ENCODE measurements around the gene TAPT1.

DNA sequence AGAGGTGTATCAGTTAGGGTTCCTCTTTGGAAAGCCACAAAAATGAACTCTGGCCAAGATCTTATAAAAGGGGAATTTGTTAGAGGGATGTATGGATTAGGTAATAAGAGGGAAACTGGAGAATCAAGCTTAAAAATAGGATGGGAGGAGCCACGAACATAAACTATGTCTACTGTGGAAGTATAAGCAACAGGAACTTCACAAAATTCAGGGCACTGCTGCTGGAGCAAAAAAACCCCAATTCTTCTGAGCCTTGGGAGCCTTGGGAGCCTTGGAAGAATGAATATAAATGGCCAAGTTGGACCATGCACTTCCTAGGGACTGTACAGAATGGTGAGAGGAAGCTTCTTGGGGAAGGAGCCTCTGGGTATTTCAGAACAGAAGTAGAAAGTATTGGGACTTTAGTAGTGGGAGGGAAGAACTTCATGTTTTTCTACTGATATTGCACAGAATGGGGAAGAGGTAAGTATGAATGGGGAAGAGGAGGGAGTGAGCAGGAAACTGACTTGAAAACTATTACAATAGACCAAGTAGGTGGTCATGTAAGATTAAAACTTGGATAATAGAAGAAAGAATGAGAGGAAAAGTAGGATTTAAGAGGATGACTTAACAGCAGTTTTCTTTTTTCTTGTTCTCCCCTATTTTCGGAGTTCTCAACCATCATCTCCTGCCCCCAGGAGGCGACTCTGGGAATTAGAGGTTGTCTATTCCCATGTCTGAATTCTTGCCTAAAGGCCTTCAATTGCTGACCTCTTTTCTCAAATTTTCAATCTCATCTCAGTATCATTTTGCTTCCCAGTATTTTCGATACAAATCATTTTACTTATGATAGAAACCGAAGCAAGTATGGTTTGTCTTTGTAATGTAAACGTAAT is 44.4 kb upstream of the TAPT1 start:
- TF ChIP-seq, protein P1, sequence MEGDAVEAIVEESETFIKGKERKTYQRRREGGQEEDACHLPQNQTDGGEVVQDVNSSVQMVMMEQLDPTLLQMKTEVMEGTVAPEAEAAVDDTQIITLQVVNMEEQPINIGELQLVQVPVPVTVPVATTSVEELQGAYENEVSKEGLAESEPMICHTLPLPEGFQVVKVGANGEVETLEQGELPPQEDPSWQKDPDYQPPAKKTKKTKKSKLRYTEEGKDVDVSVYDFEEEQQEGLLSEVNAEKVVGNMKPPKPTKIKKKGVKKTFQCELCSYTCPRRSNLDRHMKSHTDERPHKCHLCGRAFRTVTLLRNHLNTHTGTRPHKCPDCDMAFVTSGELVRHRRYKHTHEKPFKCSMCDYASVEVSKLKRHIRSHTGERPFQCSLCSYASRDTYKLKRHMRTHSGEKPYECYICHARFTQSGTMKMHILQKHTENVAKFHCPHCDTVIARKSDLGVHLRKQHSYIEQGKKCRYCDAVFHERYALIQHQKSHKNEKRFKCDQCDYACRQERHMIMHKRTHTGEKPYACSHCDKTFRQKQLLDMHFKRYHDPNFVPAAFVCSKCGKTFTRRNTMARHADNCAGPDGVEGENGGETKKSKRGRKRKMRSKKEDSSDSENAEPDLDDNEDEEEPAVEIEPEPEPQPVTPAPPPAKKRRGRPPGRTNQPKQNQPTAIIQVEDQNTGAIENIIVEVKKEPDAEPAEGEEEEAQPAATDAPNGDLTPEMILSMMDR (IDR thresholded peaks at IDR 0.05; ENCODE audit: low read length), result no peak
- no peak for TF ChIP-seq EZH2 (IDR thresholded peaks at IDR 0.05; ENCODE audit: borderline replicate concordance, low read length)

All from OCI-LY1 (cell line).